CD14-positive monocyte (primary cell): ENCODE results near the gene OXTR. TPM values are rescaled to one million over a fixed set of nuclear protein-coding genes. Genes with fewer than 3 reads are reported as not detected.

ENCODE experiments used
- DNase-seq, 3 donors: peaks; one replicate each; pipeline ENCODE4 v3.0.0-alpha.2; 2011 to 2022
- H2AFZ ChIP-seq: 2 replicates; pipeline ENCODE4 v1.6.0; 2012; ENCODE audit warnings: mild to moderate bottlenecking, low read depth, low read length, inconsistent platforms; ENCODE audit not compliant: insufficient read depth, poor library complexity, severe bottlenecking
- H3K27ac ChIP-seq, 2 donors: 1 replicate in 1 of 2; 2 replicates in 1 of 2; pipeline ENCODE4 v1.5.1; 2012 to 2013; ENCODE audit warnings: low read length in 2 of 2, control low read depth in 1 of 2, inconsistent platforms in 1 of 2, low read depth in 1 of 2, mild to moderate bottlenecking in 1 of 2
- H3K27me3 ChIP-seq, 2 donors: one replicate each; pipeline versions ENCODE4 v1.6.0 to v1.6.1; 2011 to 2013; ENCODE audit warnings: low read length in 2 of 2; ENCODE audit not compliant: control insufficient read depth in 2 of 2, insufficient read depth in 2 of 2
- H3K36me3 ChIP-seq, 2 donors: replicated peaks in 1 of 2; 1 replicate in 1 of 2; 2 replicates in 1 of 2; pipeline versions ENCODE4 v1.5.1 to v1.6.1; 2012 to 2013; ENCODE audit warnings: low read length in 2 of 2, control low read depth in 1 of 2, inconsistent platforms in 1 of 2, mild to moderate bottlenecking in 1 of 2; ENCODE audit not compliant: insufficient read depth in 2 of 2, control insufficient read depth in 1 of 2
- H3K4me1 ChIP-seq, 2 donors: 1 replicate in 1 of 2; 2 replicates in 1 of 2; pipeline versions ENCODE4 v1.5.1 to v1.6.1; 2012 to 2013; ENCODE audit warnings: low read length in 2 of 2, control low read depth in 1 of 2, inconsistent platforms in 1 of 2, mild to moderate bottlenecking in 1 of 2, moderate library complexity in 1 of 2; ENCODE audit not compliant: insufficient read depth in 2 of 2, control insufficient read depth in 1 of 2
- H3K4me2 ChIP-seq: replicated peaks from 2 replicates; pipeline ENCODE3; 2012; ENCODE audit warnings: low read length, moderate library complexity, mild to moderate bottlenecking; ENCODE audit not compliant: poor library complexity, severe bottlenecking; ENCODE audit errors: extremely low read depth
- H3K4me3 ChIP-seq, 3 experiments: fragments of 200-600 bp in 1 of 3; sonication (generic) in 1 of 3; replicated peaks in 1 of 3; 1 replicate in 2 of 3; 2 replicates in 1 of 3; pipeline ENCODE4 v1.5.1; 2011 to 2013; ENCODE audit warnings: low read length in 3 of 3, mild to moderate bottlenecking in 3 of 3, control low read depth in 2 of 3, low read depth in 2 of 3, inconsistent platforms in 1 of 3, moderate library complexity in 1 of 3
- H3K79me2 ChIP-seq: 2 replicates; pipeline ENCODE4 v1.6.0; 2012; ENCODE audit warnings: mild to moderate bottlenecking, control low read depth, inconsistent platforms, low read length, moderate library complexity; ENCODE audit not compliant: insufficient read depth
- H3K9ac ChIP-seq: 2 replicates; pipeline ENCODE4 v1.6.0; 2017; ENCODE audit warnings: low read length, mild to moderate bottlenecking; ENCODE audit not compliant: insufficient read depth, poor library complexity, severe bottlenecking
- H3K9me3 ChIP-seq, 2 donors: replicated peaks in 1 of 2; 1 replicate in 1 of 2; 2 replicates in 1 of 2; pipeline versions ENCODE4 v1.5.1 to v1.6.1; 2012 to 2013; ENCODE audit warnings: low read length in 2 of 2, control low read depth in 1 of 2; ENCODE audit not compliant: control insufficient read depth in 1 of 2, insufficient read depth in 1 of 2
- H4K20me1 ChIP-seq: 2 replicates; pipeline ENCODE4 v1.6.0; 2012; ENCODE audit warnings: mild to moderate bottlenecking, low read length, control low read depth, moderate library complexity; ENCODE audit not compliant: insufficient read depth
- H3K27ac Mint-ChIP-seq, 7 donors: one replicate each; pipeline ENCODE4 v1.8.0; 2020; ENCODE audit warnings: mild to moderate bottlenecking in 7 of 7, mixed read lengths in 7 of 7, moderate library complexity in 6 of 7, inconsistent platforms in 2 of 7
- H3K27me3 Mint-ChIP-seq, 3 donors: one replicate each; pipeline ENCODE4 v1.8.0; 2021 to 2022; ENCODE audit warnings: low read depth in 3 of 3, mild to moderate bottlenecking in 3 of 3, mixed read lengths in 3 of 3, moderate library complexity in 3 of 3, inconsistent platforms in 1 of 3
- H3K36me3 Mint-ChIP-seq, 2 donors: one replicate each; pipeline ENCODE4 v1.8.0; 2020; ENCODE audit warnings: mixed read lengths in 2 of 2, inconsistent platforms in 1 of 2, mild to moderate bottlenecking in 1 of 2
- H3K4me1 Mint-ChIP-seq: one replicate; pipeline ENCODE4 v1.8.0; 2020; ENCODE audit warnings: mild to moderate bottlenecking, mixed read lengths
- H3K4me3 Mint-ChIP-seq, 2 donors: one replicate each; pipeline ENCODE4 v1.8.0; 2020; ENCODE audit warnings: mild to moderate bottlenecking in 2 of 2, mixed read lengths in 2 of 2, moderate library complexity in 1 of 2
- H3K9me3 Mint-ChIP-seq, 7 donors: one replicate each; pipeline ENCODE4 v1.8.0; 2020 to 2022; ENCODE audit warnings: mixed read lengths in 7 of 7, mild to moderate bottlenecking in 6 of 7, moderate library complexity in 6 of 7, inconsistent platforms in 2 of 7
- WGBS: methylation state at CpG from one replicate; pipeline ENCODE4 v1.1.5; 2013; ENCODE audit warnings: missing lambda C conversion rate; ENCODE audit not compliant: insufficient coverage; 5-methylcytosine and 5-hydroxymethylcytosine counted together
- intact Hi-C, 2 donors: fragments of 100-400 bp; cut with micrococcal nuclease; formaldehyde crosslinking; loops; one replicate each; pipeline versions ENCODE4 v1.15.0 to v1.15.1; 2023
- polyA plus RNA-seq, 3 donors: library from polyadenylated mRNA; depleted of rRNA in 1 of 3; unstranded in 2 of 3; stranded (reverse) in 1 of 3; fragments of 300-500 nt in 2 of 3; fragments of >200 nt in 1 of 3; fragmentation: Illumina TruSeq in 2 of 3; gene quantifications; 1 replicate in 2 of 3; 2 replicates in 1 of 3; pipeline ENCODE4 v1.2.3, GENCODE V29; 2012 to 2021
- TF ChIP-seq, protein P1 (sequence below): fragments of 200-600 bp; IDR thresholded peaks from one replicate; pipeline ENCODE4 v1.8.0; 2022; ENCODE audit warnings: antibody characterized with exemption, mild to moderate bottlenecking

OXTR gene
- polyA plus RNA-seq, 3 donors, result 0.03 to 0.07 TPM; not detected in 1

DNA sequence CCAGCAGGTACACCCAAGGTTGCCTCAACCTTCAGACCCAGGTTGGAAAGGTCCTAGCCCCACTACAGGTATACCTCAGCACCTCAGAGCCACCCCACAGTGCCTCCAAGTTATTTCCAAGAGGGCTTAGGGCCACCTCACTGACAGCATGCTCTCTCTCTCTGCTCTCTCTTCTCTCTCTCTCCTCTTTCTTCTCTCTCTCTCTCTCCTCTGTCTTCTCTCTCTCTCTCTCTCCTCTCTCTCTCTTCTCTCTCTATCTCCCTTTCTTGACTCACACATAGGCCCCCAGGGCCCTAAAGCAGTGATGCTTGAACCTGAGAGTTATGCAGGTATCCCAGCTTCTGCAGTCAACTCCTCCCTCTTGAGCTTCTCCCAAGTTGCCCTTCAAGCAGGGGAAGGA is 31.6 kb downstream of the OXTR start:
- H3K27me3 Mint-ChIP-seq, result peaks cover 5 to 24% (median 21%) of the 10 kb centered on the region in 3 donors
- H3K9me3 Mint-ChIP-seq, result no peaks in the 10 kb centered on the region
- no peak overlapping the region for H3K4me3 ChIP-seq
- H3K36me3 Mint-ChIP-seq, result no peaks in the 10 kb centered on the region
- H2AFZ ChIP-seq, result no peak overlapping the region
- peaks cover 0 to 4% of the 10 kb centered on the region in 2 donors for H3K27me3 ChIP-seq
- no peak overlapping the region for H3K27ac Mint-ChIP-seq
- no peaks in the 10 kb centered on the region for H3K4me1 Mint-ChIP-seq
- H3K36me3 ChIP-seq, result no peaks in the 10 kb centered on the region
- no peak overlapping the region for H3K4me2 ChIP-seq
- intact Hi-C loops, result no loop called here
- no peak overlapping the region for H3K27ac ChIP-seq
- no peaks in the 10 kb centered on the region for H4K20me1 ChIP-seq
- H3K9me3 ChIP-seq, result no peaks in the 10 kb centered on the region
- H3K9ac ChIP-seq, result no peak overlapping the region
- H3K79me2 ChIP-seq, result no peaks in the 10 kb centered on the region
- H3K4me1 ChIP-seq, result no peaks in the 10 kb centered on the region
- no peak overlapping the region for H3K4me3 Mint-ChIP-seq
- DNase-seq, result no peak
- TF ChIP-seq, protein P1, sequence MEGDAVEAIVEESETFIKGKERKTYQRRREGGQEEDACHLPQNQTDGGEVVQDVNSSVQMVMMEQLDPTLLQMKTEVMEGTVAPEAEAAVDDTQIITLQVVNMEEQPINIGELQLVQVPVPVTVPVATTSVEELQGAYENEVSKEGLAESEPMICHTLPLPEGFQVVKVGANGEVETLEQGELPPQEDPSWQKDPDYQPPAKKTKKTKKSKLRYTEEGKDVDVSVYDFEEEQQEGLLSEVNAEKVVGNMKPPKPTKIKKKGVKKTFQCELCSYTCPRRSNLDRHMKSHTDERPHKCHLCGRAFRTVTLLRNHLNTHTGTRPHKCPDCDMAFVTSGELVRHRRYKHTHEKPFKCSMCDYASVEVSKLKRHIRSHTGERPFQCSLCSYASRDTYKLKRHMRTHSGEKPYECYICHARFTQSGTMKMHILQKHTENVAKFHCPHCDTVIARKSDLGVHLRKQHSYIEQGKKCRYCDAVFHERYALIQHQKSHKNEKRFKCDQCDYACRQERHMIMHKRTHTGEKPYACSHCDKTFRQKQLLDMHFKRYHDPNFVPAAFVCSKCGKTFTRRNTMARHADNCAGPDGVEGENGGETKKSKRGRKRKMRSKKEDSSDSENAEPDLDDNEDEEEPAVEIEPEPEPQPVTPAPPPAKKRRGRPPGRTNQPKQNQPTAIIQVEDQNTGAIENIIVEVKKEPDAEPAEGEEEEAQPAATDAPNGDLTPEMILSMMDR, result no peak

GRCh38 chr3:8737301-8737700 is 32.1 kb downstream of the OXTR start:
- Mint-ChIP-seq H3K36me3 (no peaks in the 10 kb centered on the region), H3K4me1 (no peaks in the 10 kb centered on the region), H3K9me3 (no peaks in the 10 kb centered on the region), H3K27ac (no peak overlapping the region), H3K27me3 (peaks cover 3 to 21% (median 20%) of the 10 kb centered on the region in 3 donors), H3K4me3 (no peak overlapping the region)
- intact Hi-C loops, result no loop called here
- Histone ChIP-seq H3K9me3 (no peaks in the 10 kb centered on the region), H3K27me3 (peaks cover 0 to 4% of the 10 kb centered on the region in 2 donors), H3K9ac (no peak overlapping the region), H3K27ac (no peak overlapping the region), H4K20me1 (no peaks in the 10 kb centered on the region), H3K4me3 (no peak overlapping the region), H3K36me3 (no peaks in the 10 kb centered on the region), H3K79me2 (no peaks in the 10 kb centered on the region), H3K4me2 (no peak overlapping the region), H2AFZ (no peak overlapping the region), H3K4me1 (no peaks in the 10 kb centered on the region)
- 86% methylated on average over 1 of the region's 4 CpGs for WGBS
- no peak for DNase-seq
- TF ChIP-seq, protein P1, result no peak
